SU-DHL-6 (cell line): ENCODE measurements around the gene RCC1.

Experiments used
- H2AFZ ChIP-seq: fragments of 200-600 bp; sonication (generic); 2 replicates; pipeline ENCODE4 v1.6.1; 2014; ENCODE audit warnings: low read depth, mild to moderate bottlenecking, moderate library complexity, mixed read lengths, antibody characterized with exemption, low read length; ENCODE audit not compliant: severe bottlenecking
- H3F3A ChIP-seq: fragments of 200-600 bp; shearing (Covaris generic); 2 replicates; pipeline ENCODE4 v1.6.0; 2016; ENCODE audit warnings: antibody characterized with exemption, mild to moderate bottlenecking; ENCODE audit not compliant: insufficient read depth
- H3K27ac ChIP-seq: fragments of 200-600 bp; sonication (generic); 2 replicates; pipeline ENCODE4 v1.5.1; 2016; ENCODE audit warnings: low read depth, mild to moderate bottlenecking, low read length, moderate library complexity, mixed read lengths
- H3K27me3 ChIP-seq: fragments of 200-600 bp; sonication (generic), shearing (Covaris generic); 2 replicates; pipeline ENCODE4 v1.6.0; 2014; ENCODE audit warnings: mild to moderate bottlenecking, low read length
- H3K36me3 ChIP-seq: fragments of 200-600 bp; sonication (generic); 2 replicates; pipeline ENCODE4 v1.6.1; 2014; ENCODE audit warnings: mild to moderate bottlenecking, low read length, mixed read lengths
- H3K4me2 ChIP-seq: fragments of 300-600, 200-600 bp; shearing (Covaris generic), sonication (generic); 2 replicates; pipeline ENCODE4 v1.6.0; 2014; ENCODE audit warnings: low read length, low read depth, mild to moderate bottlenecking; ENCODE audit not compliant: poor library complexity, severe bottlenecking
- H3K4me3 ChIP-seq: fragments of 200-600 bp; sonication (generic); 2 replicates; pipeline ENCODE4 v1.5.1; 2014; ENCODE audit warnings: antibody characterized with exemption, low read length, mild to moderate bottlenecking, mixed read lengths; ENCODE audit not compliant: insufficient read depth, poor library complexity, severe bottlenecking
- H3K79me2 ChIP-seq: fragments of 200-600 bp; sonication (generic); 2 replicates; pipeline ENCODE4 v1.6.1; 2014; ENCODE audit warnings: mild to moderate bottlenecking, low read length, moderate library complexity; ENCODE audit not compliant: insufficient read depth
- H3K9ac ChIP-seq: fragments of 200-600 bp; sonication (generic); 2 replicates; pipeline ENCODE4 v1.7.0; 2014; ENCODE audit warnings: mild to moderate bottlenecking, low read length
- H3K9me2 ChIP-seq: fragments of 200-600 bp; sonication (generic); replicated peaks from 2 replicates; pipeline ENCODE4 v1.6.1; 2014; ENCODE audit warnings: low read length; ENCODE audit not compliant: insufficient read depth
- H3K9me3 ChIP-seq: fragments of 200-600 bp; sonication (generic); 2 replicates; pipeline ENCODE4 v1.6.1; 2014; ENCODE audit warnings: low read length, mixed read lengths; ENCODE audit not compliant: insufficient read depth
- H4K20me1 ChIP-seq: fragments of 200-600 bp; sonication (generic); 2 replicates; pipeline ENCODE4 v1.6.1; 2014; ENCODE audit warnings: low read depth, mild to moderate bottlenecking, antibody characterized with exemption, low read length, moderate library complexity, mixed read lengths
- CTCF ChIP-seq: fragments of 200-600 bp; sonication (generic); IDR thresholded peaks from one replicate; pipeline ENCODE4 v1.5.1; 2017; ENCODE audit warnings: antibody characterized with exemption, mild to moderate bottlenecking, low read length, moderate library complexity; ENCODE audit not compliant: insufficient read depth, poor library complexity, severe bottlenecking
- EZH2phosphoT487 ChIP-seq: fragments of 200-600 bp; sonication (generic), shearing (Covaris generic); conservative IDR thresholded peaks from 2 replicates; pipeline ENCODE4 v1.6.1; 2018; ENCODE audit warnings: mild to moderate bottlenecking, antibody characterized with exemption, low read length, moderate library complexity, mixed read lengths

RCC1 gene

GRCh38 chr1:28480308-28480707, 25.5 kb upstream of the RCC1 start:
- Histone ChIP-seq H3K4me2 (no peak overlapping the region), H3K9me2 (no peaks in the 10 kb centered on the region), H3K79me2 (no peaks in the 10 kb centered on the region), H3K4me3 (no peak overlapping the region), H3K9me3 (no peaks in the 10 kb centered on the region), H3F3A (no peaks in the 10 kb centered on the region; the same call in 1 of the 2 replicates), H3K36me3 (no peaks in the 10 kb centered on the region; the same call in 1 of the 2 replicates), H3K27ac (no peak overlapping the region), H3K27me3 (no peaks in the 10 kb centered on the region), H3K9ac (no peak overlapping the region), H2AFZ (no peak overlapping the region), H4K20me1 (no peaks in the 10 kb centered on the region)
- TF ChIP-seq CTCF, result no peak
- no peak for TF ChIP-seq EZH2phosphoT487

GRCh38 chr1:28482138-28482537, 23.7 kb upstream of the RCC1 start:
- H3K27ac ChIP-seq, result no peak overlapping the region
- H3K27me3 ChIP-seq, result no peaks in the 10 kb centered on the region
- TF ChIP-seq EZH2phosphoT487 (no peak), CTCF (no peak)
- H3F3A ChIP-seq, result no peaks in the 10 kb centered on the region
- H3K79me2 ChIP-seq, result no peaks in the 10 kb centered on the region
- no peak overlapping the region for H3K4me3 ChIP-seq
- no peak overlapping the region for H2AFZ ChIP-seq
- H3K4me2 ChIP-seq, result no peak overlapping the region
- H3K9me3 ChIP-seq, result no peaks in the 10 kb centered on the region
- no peaks in the 10 kb centered on the region for H3K9me2 ChIP-seq
- no peaks in the 10 kb centered on the region; the same call in 1 of the 2 replicates for H3K36me3 ChIP-seq
- H3K9ac ChIP-seq, result no peak overlapping the region
- H4K20me1 ChIP-seq, result no peaks in the 10 kb centered on the region

GRCh38 chr1:28482702-28483101, 23.1 kb upstream of the RCC1 start:
- Histone ChIP-seq H3K27me3 (no peaks in the 10 kb centered on the region), H3K9ac (no peak overlapping the region), H2AFZ (no peak overlapping the region), H3K9me2 (no peaks in the 10 kb centered on the region), H3K79me2 (no peaks in the 10 kb centered on the region), H3K4me3 (no peak overlapping the region), H4K20me1 (no peaks in the 10 kb centered on the region), H3K27ac (no peak overlapping the region), H3F3A (no peaks in the 10 kb centered on the region), H3K4me2 (no peak overlapping the region), H3K36me3 (no peaks in the 10 kb centered on the region; the same call in 1 of the 2 replicates), H3K9me3 (no peaks in the 10 kb centered on the region)
- TF ChIP-seq EZH2phosphoT487, result no peak
- no peak for TF ChIP-seq CTCF
